SK-N-MC (cell line): ENCODE measurements around the gene SIPA1L3.

Experiments
- EZH2 ChIP-seq: fragments of 200-600 bp; sonication (generic); IDR thresholded peaks from one replicate; pipeline ENCODE4 v1.6.1; 2017; ENCODE audit warnings: antibody characterized with exemption
- POLR2AphosphoS5 ChIP-seq: IDR thresholded peaks from 2 replicates; pipeline ENCODE4 v1.6.1; 2012; ENCODE audit warnings: mild to moderate bottlenecking, low read depth, low read length, borderline replicate concordance

- TF ChIP-seq POLR2AphosphoS5, result no peak
- no peak for TF ChIP-seq EZH2
Measured at GRCh38 chr19:37990362-37990761, 83.4 kb downstream of the SIPA1L3 start.
